GM12892 (cell line): Measurements from ENCODE around the gene HNRNPA2B1.

Experiments
- POLR2A ChIP-seq: IDR thresholded peaks from 2 replicates; pipeline ENCODE4 v1.6.1; 2011; ENCODE audit warnings: low read depth, low read length, control low read depth
- POLR2AphosphoS5 ChIP-seq: IDR thresholded peaks from 2 replicates; pipeline ENCODE4 v1.6.1; 2011; ENCODE audit warnings: low read depth, low read length, control low read depth

- TF ChIP-seq POLR2AphosphoS5 (no peak), POLR2A (0 out of 2 replicates have a peak, but pooled peaks have one; percentile 1)
Measured at GRCh38 chr7:26193432-26194207, 6.9 kb downstream of the HNRNPA2B1 start.
